Measurements from ENCODE around the gene SLC22A16. TPM values are rescaled to one million over a fixed set of nuclear protein-coding genes. Genes with fewer than 3 reads are reported as not detected.

Gene SLC22A16
- total RNA-seq, 1 experiment from 2014 or later: not detected

DNA sequence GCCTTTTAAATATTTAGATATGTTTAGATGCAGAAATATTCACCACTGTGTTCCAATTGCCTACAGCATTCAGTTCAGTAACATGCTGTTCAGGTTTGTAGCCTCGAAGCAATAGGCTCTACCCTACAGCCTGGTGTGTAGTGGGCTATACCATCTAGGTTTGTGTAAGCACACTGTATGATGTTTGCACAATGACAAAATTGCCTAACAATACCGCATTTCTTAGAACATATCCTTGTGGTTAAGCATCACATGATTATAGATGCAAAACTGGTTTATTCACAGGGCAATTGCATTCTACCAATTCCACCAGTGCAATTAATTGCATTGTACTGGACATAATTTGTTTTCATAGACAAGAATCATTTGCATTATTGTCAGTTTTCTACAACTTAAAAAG is 7.9 kb upstream of the SLC22A16 start:
- DNase-seq (ENCODE audit: low spot score) (no peak), ATAC-seq (no peak)
- H3K36me3 Mint-ChIP-seq: no peaks in the 10 kb centered on the region
- TF ChIP-seq GABPB1 (CRISPR knock-in tag; IDR thresholded peaks at IDR 0.05) (no peak), ATF6 (CRISPR knock-in tag; IDR thresholded peaks at IDR 0.05) (no peak), SMAD4 (CRISPR knock-in tag; IDR thresholded peaks at IDR 0.05) (no peak), FOXK1 (CRISPR knock-in tag; IDR thresholded peaks at IDR 0.05) (no peak), PRDM15 (CRISPR knock-in tag; IDR thresholded peaks at IDR 0.05) (no peak), CTCF (IDR thresholded peaks at IDR 0.05) (no peak)
- TF ChIP-seq, protein P1, sequence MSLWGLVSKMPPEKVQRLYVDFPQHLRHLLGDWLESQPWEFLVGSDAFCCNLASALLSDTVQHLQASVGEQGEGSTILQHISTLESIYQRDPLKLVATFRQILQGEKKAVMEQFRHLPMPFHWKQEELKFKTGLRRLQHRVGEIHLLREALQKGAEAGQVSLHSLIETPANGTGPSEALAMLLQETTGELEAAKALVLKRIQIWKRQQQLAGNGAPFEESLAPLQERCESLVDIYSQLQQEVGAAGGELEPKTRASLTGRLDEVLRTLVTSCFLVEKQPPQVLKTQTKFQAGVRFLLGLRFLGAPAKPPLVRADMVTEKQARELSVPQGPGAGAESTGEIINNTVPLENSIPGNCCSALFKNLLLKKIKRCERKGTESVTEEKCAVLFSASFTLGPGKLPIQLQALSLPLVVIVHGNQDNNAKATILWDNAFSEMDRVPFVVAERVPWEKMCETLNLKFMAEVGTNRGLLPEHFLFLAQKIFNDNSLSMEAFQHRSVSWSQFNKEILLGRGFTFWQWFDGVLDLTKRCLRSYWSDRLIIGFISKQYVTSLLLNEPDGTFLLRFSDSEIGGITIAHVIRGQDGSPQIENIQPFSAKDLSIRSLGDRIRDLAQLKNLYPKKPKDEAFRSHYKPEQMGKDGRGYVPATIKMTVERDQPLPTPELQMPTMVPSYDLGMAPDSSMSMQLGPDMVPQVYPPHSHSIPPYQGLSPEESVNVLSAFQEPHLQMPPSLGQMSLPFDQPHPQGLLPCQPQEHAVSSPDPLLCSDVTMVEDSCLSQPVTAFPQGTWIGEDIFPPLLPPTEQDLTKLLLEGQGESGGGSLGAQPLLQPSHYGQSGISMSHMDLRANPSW (CRISPR knock-in tag; conservative IDR thresholded peaks at IDR 0.05; ENCODE audit: low read depth): no peak
- no peak overlapping the region for H3K27ac Mint-ChIP-seq
- ChIA-PET CTCF (no interaction called here), POLR2A (no interaction called here)
- no peak overlapping the region for H3K4me3 Mint-ChIP-seq
- peaks cover 14% of the 10 kb centered on the region for H3K9me3 Mint-ChIP-seq
- H3K27me3 Mint-ChIP-seq (ENCODE audit: low read depth): peaks cover 3% of the 10 kb centered on the region
- no peaks in the 10 kb centered on the region for H3K4me1 Mint-ChIP-seq

DNA sequence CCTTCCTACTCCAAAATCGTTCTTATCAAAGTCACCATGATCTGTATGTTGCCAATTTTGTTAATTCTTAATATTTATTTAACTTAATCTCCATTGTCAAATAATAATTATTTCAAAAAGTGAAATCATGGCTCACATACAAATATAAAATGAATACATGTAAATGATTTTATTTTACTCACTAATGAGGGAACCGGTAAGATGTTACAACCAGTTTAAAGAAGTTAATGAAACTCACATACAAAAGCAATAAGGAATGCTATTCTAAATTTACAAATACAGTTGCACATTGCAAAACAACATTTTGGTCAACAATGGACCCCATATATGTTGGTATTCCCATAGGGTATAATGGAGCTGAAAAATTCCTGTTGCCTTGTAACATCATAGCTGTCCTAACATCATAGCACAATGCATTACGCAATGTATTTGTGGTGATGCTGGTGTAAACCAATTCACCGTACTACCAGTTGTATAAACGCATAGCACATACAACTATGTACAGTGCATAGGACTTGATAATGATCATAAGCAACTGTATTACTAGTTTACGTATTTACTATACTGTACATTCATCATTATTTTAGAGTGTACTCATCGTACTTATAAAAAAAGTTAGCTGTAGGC is 6.5 kb upstream of the SLC22A16 start:
- H3K36me3 Mint-ChIP-seq: no peaks in the 10 kb centered on the region
- H3K4me3 Mint-ChIP-seq: no peak overlapping the region
- POLR2A ChIA-PET: no interaction called here
- DNase-seq (ENCODE audit: low spot score): no peak
- H3K27ac Mint-ChIP-seq: no peak overlapping the region
- peaks cover 14% of the 10 kb centered on the region for H3K9me3 Mint-ChIP-seq
- peaks cover 14% of the 10 kb centered on the region for H3K27me3 Mint-ChIP-seq (ENCODE audit: low read depth)
- H3K4me1 Mint-ChIP-seq: no peaks in the 10 kb centered on the region
- CTCF ChIA-PET: interaction anchor here (1.1 kb wide), 1 partner anchor 25 kb away, joined by 3 read pairs; no protein-coding TSS in a partner anchor
- ATAC-seq: no peak
- TF ChIP-seq, protein P2, sequence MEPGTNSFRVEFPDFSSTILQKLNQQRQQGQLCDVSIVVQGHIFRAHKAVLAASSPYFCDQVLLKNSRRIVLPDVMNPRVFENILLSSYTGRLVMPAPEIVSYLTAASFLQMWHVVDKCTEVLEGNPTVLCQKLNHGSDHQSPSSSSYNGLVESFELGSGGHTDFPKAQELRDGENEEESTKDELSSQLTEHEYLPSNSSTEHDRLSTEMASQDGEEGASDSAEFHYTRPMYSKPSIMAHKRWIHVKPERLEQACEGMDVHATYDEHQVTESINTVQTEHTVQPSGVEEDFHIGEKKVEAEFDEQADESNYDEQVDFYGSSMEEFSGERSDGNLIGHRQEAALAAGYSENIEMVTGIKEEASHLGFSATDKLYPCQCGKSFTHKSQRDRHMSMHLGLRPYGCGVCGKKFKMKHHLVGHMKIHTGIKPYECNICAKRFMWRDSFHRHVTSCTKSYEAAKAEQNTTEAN (CRISPR knock-in tag; IDR thresholded peaks at IDR 0.05): no peak
- TF ChIP-seq, protein P3, sequence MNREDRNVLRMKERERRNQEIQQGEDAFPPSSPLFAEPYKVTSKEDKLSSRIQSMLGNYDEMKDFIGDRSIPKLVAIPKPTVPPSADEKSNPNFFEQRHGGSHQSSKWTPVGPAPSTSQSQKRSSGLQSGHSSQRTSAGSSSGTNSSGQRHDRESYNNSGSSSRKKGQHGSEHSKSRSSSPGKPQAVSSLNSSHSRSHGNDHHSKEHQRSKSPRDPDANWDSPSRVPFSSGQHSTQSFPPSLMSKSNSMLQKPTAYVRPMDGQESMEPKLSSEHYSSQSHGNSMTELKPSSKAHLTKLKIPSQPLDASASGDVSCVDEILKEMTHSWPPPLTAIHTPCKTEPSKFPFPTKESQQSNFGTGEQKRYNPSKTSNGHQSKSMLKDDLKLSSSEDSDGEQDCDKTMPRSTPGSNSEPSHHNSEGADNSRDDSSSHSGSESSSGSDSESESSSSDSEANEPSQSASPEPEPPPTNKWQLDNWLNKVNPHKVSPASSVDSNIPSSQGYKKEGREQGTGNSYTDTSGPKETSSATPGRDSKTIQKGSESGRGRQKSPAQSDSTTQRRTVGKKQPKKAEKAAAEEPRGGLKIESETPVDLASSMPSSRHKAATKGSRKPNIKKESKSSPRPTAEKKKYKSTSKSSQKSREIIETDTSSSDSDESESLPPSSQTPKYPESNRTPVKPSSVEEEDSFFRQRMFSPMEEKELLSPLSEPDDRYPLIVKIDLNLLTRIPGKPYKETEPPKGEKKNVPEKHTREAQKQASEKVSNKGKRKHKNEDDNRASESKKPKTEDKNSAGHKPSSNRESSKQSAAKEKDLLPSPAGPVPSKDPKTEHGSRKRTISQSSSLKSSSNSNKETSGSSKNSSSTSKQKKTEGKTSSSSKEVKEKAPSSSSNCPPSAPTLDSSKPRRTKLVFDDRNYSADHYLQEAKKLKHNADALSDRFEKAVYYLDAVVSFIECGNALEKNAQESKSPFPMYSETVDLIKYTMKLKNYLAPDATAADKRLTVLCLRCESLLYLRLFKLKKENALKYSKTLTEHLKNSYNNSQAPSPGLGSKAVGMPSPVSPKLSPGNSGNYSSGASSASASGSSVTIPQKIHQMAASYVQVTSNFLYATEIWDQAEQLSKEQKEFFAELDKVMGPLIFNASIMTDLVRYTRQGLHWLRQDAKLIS (CRISPR knock-in tag; IDR thresholded peaks at IDR 0.05; ENCODE audit: borderline replicate concordance): no peak
- TF ChIP-seq NR2C2 (CRISPR knock-in tag; IDR thresholded peaks at IDR 0.05) (no peak), ATF6 (CRISPR knock-in tag; IDR thresholded peaks at IDR 0.05) (no peak), KAT7 (CRISPR knock-in tag; IDR thresholded peaks at IDR 0.05; ENCODE audit: borderline replicate concordance) (no peak), NR1H2 (CRISPR knock-in tag; IDR thresholded peaks at IDR 0.05) (no peak)
- TF ChIP-seq, protein P4, sequence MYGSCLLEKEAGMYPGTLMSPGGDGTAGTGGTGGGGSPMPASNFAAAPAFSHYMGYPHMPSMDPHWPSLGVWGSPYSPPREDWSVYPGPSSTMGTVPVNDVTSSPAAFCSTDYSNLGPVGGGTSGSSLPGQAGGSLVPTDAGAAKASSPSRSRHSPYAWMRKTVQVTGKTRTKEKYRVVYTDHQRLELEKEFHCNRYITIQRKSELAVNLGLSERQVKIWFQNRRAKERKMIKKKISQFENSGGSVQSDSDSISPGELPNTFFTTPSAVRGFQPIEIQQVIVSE (CRISPR knock-in tag; IDR thresholded peaks at IDR 0.05; ENCODE audit: borderline replicate concordance): no peak
- TF ChIP-seq, protein P5, sequence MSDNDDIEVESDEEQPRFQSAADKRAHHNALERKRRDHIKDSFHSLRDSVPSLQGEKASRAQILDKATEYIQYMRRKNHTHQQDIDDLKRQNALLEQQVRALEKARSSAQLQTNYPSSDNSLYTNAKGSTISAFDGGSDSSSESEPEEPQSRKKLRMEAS (CRISPR knock-in tag; IDR thresholded peaks at IDR 0.05): no peak
